ENCODE measurements around the gene LCP1.
A peak's percentile ranks its signal among the peaks of the same experiment; 100 is the strongest.

LCP1 gene

GRCh38 chr13:46127358-46128023 is 54.5 kb downstream of the LCP1 start:
- no peak for TF ChIP-seq CTCF (IDR thresholded peaks at IDR 0.05; ENCODE audit: low read depth, low read length)
- no peak overlapping the region for H3K4me3 ChIP-seq (ENCODE audit: low read depth, low read length)

- TF ChIP-seq CTCF (IDR thresholded peaks at IDR 0.05; ENCODE audit: low read depth, low read length), result peak; percentile 88
- H3K4me3 ChIP-seq (ENCODE audit: low read depth, low read length), result no peak overlapping the region
Measured at GRCh38 chr13:46126552-46127357, 55.2 kb downstream of the LCP1 start.

GRCh38 chr13:46126056-46126455 is 55.9 kb downstream of the LCP1 start:
- no peak overlapping the region for H3K4me3 ChIP-seq (ENCODE audit: low read depth, low read length)
- TF ChIP-seq CTCF (IDR thresholded peaks at IDR 0.05; ENCODE audit: low read depth, low read length), result no peak

GRCh38 chr13:46124967-46125933 is 56.7 kb downstream of the LCP1 start:
- no peak for TF ChIP-seq CTCF (IDR thresholded peaks at IDR 0.05; ENCODE audit: low read depth, low read length)
- no peak overlapping the region for H3K4me3 ChIP-seq (ENCODE audit: low read depth, low read length)

GRCh38 chr13:46124531-46124966 is 57.4 kb downstream of the LCP1 start:
- no peak overlapping the region for H3K4me3 ChIP-seq (ENCODE audit: low read depth, low read length)
- no peak for TF ChIP-seq CTCF (IDR thresholded peaks at IDR 0.05; ENCODE audit: low read depth, low read length)

DNA sequence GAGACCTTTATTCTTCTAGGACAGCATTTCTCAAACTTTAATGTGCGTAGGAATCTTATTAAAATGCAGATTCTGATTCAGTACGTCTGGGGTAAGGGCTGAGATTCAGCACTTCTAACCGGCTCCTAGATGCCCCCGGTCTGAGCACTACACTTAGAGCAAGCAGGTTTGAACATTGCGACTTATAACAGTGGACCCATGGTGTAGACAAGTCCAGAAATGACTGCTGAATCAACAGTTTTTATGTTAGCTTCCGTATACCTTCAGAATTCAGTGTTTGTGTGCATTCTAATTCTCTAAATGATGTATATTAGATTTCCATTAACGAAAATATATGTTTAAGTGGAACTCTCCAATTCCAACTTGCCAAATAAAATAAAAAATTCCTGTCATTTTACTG is 59.7 kb downstream of the LCP1 start:
- H3K4me3 ChIP-seq (ENCODE audit: low read depth, low read length), result no peak overlapping the region
- no peak for TF ChIP-seq CTCF (IDR thresholded peaks at IDR 0.05; ENCODE audit: low read depth, low read length)
